Measurements from ENCODE around the gene FBXL20. TPM values are rescaled to one million over a fixed set of nuclear protein-coding genes. Genes with fewer than 3 reads are reported as not detected.

Gene FBXL20
- total RNA-seq, 1 experiment from 2014 or later = 17.2 TPM

DNA sequence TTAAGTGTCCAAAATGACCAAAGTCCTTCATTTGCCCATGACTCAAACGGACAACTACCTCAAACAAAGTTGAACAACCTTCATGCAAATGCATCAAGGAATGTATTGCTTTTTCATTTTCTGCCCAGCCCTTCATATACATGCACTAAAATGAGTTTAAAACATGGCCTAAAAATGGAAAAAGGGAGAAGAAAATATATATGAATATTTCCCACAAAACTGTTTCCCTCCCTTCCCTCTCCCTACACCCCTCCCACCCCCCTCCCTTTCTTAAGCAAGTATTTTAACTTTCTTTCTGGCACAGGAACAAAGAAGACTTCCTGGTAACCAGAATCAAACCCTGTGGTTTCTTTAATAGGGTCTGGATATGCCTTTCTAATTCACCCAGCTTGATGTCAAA lies 5.5 kb upstream of the FBXL20 start (continued):
- TF ChIP-seq, protein P1, sequence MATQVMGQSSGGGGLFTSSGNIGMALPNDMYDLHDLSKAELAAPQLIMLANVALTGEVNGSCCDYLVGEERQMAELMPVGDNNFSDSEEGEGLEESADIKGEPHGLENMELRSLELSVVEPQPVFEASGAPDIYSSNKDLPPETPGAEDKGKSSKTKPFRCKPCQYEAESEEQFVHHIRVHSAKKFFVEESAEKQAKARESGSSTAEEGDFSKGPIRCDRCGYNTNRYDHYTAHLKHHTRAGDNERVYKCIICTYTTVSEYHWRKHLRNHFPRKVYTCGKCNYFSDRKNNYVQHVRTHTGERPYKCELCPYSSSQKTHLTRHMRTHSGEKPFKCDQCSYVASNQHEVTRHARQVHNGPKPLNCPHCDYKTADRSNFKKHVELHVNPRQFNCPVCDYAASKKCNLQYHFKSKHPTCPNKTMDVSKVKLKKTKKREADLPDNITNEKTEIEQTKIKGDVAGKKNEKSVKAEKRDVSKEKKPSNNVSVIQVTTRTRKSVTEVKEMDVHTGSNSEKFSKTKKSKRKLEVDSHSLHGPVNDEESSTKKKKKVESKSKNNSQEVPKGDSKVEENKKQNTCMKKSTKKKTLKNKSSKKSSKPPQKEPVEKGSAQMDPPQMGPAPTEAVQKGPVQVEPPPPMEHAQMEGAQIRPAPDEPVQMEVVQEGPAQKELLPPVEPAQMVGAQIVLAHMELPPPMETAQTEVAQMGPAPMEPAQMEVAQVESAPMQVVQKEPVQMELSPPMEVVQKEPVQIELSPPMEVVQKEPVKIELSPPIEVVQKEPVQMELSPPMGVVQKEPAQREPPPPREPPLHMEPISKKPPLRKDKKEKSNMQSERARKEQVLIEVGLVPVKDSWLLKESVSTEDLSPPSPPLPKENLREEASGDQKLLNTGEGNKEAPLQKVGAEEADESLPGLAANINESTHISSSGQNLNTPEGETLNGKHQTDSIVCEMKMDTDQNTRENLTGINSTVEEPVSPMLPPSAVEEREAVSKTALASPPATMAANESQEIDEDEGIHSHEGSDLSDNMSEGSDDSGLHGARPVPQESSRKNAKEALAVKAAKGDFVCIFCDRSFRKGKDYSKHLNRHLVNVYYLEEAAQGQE (IDR thresholded peaks at IDR 0.05; ENCODE audit: low read depth) = no peak
- no peak for TF ChIP-seq JUND (IDR thresholded peaks at IDR 0.05)
- no peak for TF ChIP-seq RAD21 (IDR thresholded peaks at IDR 0.05; ENCODE audit: low read depth)

DNA sequence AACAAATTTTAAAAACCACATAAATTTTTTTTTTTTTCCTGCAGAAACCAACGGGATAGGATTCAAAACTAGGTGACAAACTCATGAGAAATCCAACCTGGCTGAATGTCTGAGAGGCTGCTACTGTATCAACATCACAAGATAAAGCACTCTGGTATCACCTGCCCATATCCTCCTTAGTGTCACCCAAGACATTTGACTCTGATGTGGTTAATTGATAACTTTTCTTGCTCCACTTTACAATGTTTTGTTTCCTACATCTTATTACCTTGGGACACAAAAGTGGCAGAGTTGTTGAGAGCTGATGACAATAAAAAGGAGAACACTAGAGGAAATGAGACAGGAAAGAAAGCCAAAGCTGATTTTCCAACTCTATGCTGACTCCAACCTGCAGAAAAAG lies 4.0 kb upstream of the FBXL20 start:
- DNase-seq (ENCODE audit: low read depth, low spot score) (no peak), ATAC-seq (no peak)
- TF ChIP-seq FOSL1 (IDR thresholded peaks at IDR 0.05; ENCODE audit: low read depth) (no peak), YY1 (IDR thresholded peaks at IDR 0.05; ENCODE audit: extremely low read depth, insufficient replicate concordance, low read depth, low read length) (no peak)
- Histone ChIP-seq H3K36me3 (ENCODE audit: control insufficient read depth in 1 of 2, insufficient read depth in 2 of 2, low read length in 2 of 2) (peaks cover 27 to 33% of the 10 kb centered on the region in 2 experiments), H3K9me2 (ENCODE audit: insufficient read depth) (no peaks in the 10 kb centered on the region), H3K27me3 (ENCODE audit: insufficient read depth, low read length) (no peaks in the 10 kb centered on the region), H3K4me3 (replicated peaks in 1 of 2; ENCODE audit: low read depth in 1 of 2, low read length in 2 of 2) (no peak overlapping the region), H2AFZ (ENCODE audit: low read depth, low read length, poor library complexity, severe bottlenecking) (no peak overlapping the region), H4K20me1 (ENCODE audit: insufficient read depth) (peaks cover 3% of the 10 kb centered on the region; the same call in 1 of the 2 replicates), H3K9me3 (ENCODE audit: control insufficient read depth in 1 of 2, insufficient read depth in 1 of 2, low read depth in 1 of 2, low read length in 2 of 2) (no peaks in the 10 kb centered on the region), H3K4me1 (ENCODE audit: control insufficient read depth in 1 of 2, insufficient read depth in 2 of 2, low read length in 2 of 2) (peaks cover 2 to 18% of the 10 kb centered on the region in 2 experiments; a peak in 2 of 4 replicates), H3K79me2 (ENCODE audit: insufficient read depth, low read length) (peaks cover 5% of the 10 kb centered on the region; the same call in 1 of the 2 replicates), H3K4me2 (ENCODE audit: low read length) (no peak overlapping the region), H3K27ac (ENCODE audit: low read depth, low read length) (no peak overlapping the region), H3K9ac (ENCODE audit: low read length) (no peak overlapping the region)
- ChIA-PET POLR2A (no interaction called here), RAD21 (ENCODE audit: low non-redundant PET in 1 of 2, low total read pairs in 2 of 2, uncharacterized antibody in 2 of 2, unreplicated experiment in 2 of 2) (no interaction called here), CTCF (no interaction called here)
- BruUV-seq (replicated peaks) = no TSS peak
- intact Hi-C loops (cut with micrococcal nuclease) = no loop called here

Data from HCT116 (cell line).